Activated CD8-positive, alpha-beta memory T cell treated with anti-CD3 and anti-CD28 coated beads, Interleukin-2, amount 50 U/mL, for 4 hours (primary cell): ENCODE measurements around the gene ARHGEF28.

Source experiments
- DNase-seq: peaks from one replicate; pipeline ENCODE4 v3.0.0-alpha.2; 2020

ARHGEF28 gene

GRCh38 chr5:73913971-73914370 is 288.0 kb downstream of the ARHGEF28 start:
- no peak for DNase-seq

GRCh38 chr5:73915345-73915744 is 289.3 kb downstream of the ARHGEF28 start:
- DNase-seq, result no peak

- no peak for DNase-seq
Observed at GRCh38 chr5:73917433-73917832, 291.4 kb downstream of the ARHGEF28 start.

- no peak for DNase-seq
Observed at GRCh38 chr5:73917891-73918290, 291.9 kb downstream of the ARHGEF28 start.

GRCh38 chr5:73918791-73919221 is 292.8 kb downstream of the ARHGEF28 start:
- no peak for DNase-seq

GRCh38 chr5:73921741-73922140 is 295.7 kb downstream of the ARHGEF28 start:
- DNase-seq, result no peak

GRCh38 chr5:73922224-73922623 is 296.2 kb downstream of the ARHGEF28 start:
- DNase-seq, result no peak

GRCh38 chr5:73922875-73923557 is 297.0 kb downstream of the ARHGEF28 start:
- no peak for DNase-seq

GRCh38 chr5:73928476-73929070 is 302.6 kb downstream of the ARHGEF28 start:
- no peak for DNase-seq

GRCh38 chr5:73935719-73936118 is 309.7 kb downstream of the ARHGEF28 start:
- no peak for DNase-seq

GRCh38 chr5:73938280-73938937 is 312.4 kb downstream of the ARHGEF28 start:
- DNase-seq, result no peak

- DNase-seq, result no peak
Observed at GRCh38 chr5:73938938-73939320, 312.9 kb downstream of the ARHGEF28 start.

- no peak for DNase-seq
Observed at GRCh38 chr5:73939557-73939956, 313.6 kb downstream of the ARHGEF28 start.

- no peak for DNase-seq
Observed at GRCh38 chr5:73940026-73940425, 314.0 kb downstream of the ARHGEF28 start.

GRCh38 chr5:73940801-73941200 is 314.8 kb downstream of the ARHGEF28 start:
- DNase-seq, result no peak

GRCh38 chr5:73942783-73943182 is 316.8 kb downstream of the ARHGEF28 start:
- DNase-seq, result no peak

GRCh38 chr5:73943397-73943796 is 317.4 kb downstream of the ARHGEF28 start:
- no peak for DNase-seq

- no peak for DNase-seq
Observed at GRCh38 chr5:73944581-73944980, 318.6 kb downstream of the ARHGEF28 start.

GRCh38 chr5:73945505-73945904 is 319.5 kb downstream of the ARHGEF28 start:
- DNase-seq, result no peak

GRCh38 chr5:73946278-73946677 is 320.3 kb downstream of the ARHGEF28 start:
- no peak for DNase-seq

- DNase-seq, result no peak
Observed at GRCh38 chr5:73946919-73947602, 321.1 kb downstream of the ARHGEF28 start.

- no peak for DNase-seq
Observed at GRCh38 chr5:73947906-73948640, 322.1 kb downstream of the ARHGEF28 start.

GRCh38 chr5:73948720-73949119 is 322.7 kb downstream of the ARHGEF28 start:
- DNase-seq, result no peak
